Measurements from ENCODE around the gene DNAJC25. TPM values are rescaled to one million over a fixed set of nuclear protein-coding genes. Genes with fewer than 3 reads are reported as not detected.
"Not testable (repeated sequence)": the region's sequence is repeated elsewhere in the genome, so short reads cannot be mapped to it uniquely, and the experiment has no call there.

DNAJC25 gene
- total RNA-seq, 3 donors from 2014 or later, result 10.5 to 13.0 (median 11.7) TPM

DNA sequence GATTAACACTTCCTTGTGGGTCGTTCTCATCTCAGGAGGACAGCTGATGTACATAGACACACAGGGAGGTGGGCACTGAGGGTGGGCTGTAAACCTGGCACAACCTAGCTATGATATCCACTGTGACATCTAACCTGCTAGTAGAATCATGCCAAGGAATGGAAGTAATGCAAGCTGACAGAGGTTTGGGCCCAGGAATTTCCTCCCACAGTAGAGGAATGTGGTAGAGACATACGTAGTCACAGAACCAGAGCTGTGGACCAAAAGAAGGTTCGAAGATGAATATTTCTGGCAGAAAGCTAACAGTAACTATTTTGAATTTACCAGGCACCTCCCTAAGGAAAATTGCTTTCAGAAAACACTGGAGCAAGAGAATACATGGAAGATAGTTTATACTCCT is 15.2 kb upstream of the DNAJC25 start:
- Histone ChIP-seq H3K27ac (peak overlapping the region in 1 of 2 donors; percentile 7), H3K9me3 (no peaks in the 10 kb centered on the region), H3K36me3 (no peaks in the 10 kb centered on the region), H3K4me1 (peaks cover 0 to 7% of the 10 kb centered on the region in 2 donors), H3K4me3 (no peak overlapping the region), H3K27me3 (no peaks in the 10 kb centered on the region)
- no peak for DNase-seq (ENCODE audit: low spot score in 2 of 2)
- TF ChIP-seq, protein P1, sequence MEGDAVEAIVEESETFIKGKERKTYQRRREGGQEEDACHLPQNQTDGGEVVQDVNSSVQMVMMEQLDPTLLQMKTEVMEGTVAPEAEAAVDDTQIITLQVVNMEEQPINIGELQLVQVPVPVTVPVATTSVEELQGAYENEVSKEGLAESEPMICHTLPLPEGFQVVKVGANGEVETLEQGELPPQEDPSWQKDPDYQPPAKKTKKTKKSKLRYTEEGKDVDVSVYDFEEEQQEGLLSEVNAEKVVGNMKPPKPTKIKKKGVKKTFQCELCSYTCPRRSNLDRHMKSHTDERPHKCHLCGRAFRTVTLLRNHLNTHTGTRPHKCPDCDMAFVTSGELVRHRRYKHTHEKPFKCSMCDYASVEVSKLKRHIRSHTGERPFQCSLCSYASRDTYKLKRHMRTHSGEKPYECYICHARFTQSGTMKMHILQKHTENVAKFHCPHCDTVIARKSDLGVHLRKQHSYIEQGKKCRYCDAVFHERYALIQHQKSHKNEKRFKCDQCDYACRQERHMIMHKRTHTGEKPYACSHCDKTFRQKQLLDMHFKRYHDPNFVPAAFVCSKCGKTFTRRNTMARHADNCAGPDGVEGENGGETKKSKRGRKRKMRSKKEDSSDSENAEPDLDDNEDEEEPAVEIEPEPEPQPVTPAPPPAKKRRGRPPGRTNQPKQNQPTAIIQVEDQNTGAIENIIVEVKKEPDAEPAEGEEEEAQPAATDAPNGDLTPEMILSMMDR (IDR thresholded peaks at IDR 0.05), result no peak
- TF ChIP-seq POLR2A (IDR thresholded peaks at IDR 0.05) (no peak), POLR2AphosphoS5 (IDR thresholded peaks at IDR 0.05) (no peak)
- intact Hi-C loops (cut with DNase I; ENCODE audit: low total_unique reads), result no loop called here

DNA sequence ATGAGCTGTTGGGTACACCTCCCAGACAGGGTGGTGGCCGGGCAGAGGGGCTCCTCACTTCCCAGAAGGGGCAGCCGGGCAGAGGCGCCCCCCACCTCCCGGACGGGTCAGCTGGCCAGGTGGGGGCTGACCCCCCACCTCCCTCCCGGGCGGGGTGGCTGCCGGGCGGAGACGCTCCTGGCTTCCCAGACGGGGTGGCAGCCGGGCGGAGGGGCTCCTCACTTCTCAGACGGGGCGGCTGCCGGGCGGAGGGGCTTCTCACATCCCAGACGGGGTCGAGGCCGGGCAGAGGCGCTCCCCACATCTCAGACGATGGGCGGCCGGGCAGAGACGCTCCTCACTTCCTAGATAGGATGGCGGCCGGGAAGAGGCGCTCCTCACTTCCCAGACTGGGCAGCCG is 13.8 kb upstream of the DNAJC25 start:
- DNase-seq (ENCODE audit: low spot score in 2 of 2); H3K4me1 ChIP-seq; H3K36me3 ChIP-seq; H3K27ac ChIP-seq; intact Hi-C loops (cut with DNase I; ENCODE audit: low total_unique reads); H3K27me3 ChIP-seq; H3K9me3 ChIP-seq; H3K4me3 ChIP-seq: not testable (repeated sequence)

DNA sequence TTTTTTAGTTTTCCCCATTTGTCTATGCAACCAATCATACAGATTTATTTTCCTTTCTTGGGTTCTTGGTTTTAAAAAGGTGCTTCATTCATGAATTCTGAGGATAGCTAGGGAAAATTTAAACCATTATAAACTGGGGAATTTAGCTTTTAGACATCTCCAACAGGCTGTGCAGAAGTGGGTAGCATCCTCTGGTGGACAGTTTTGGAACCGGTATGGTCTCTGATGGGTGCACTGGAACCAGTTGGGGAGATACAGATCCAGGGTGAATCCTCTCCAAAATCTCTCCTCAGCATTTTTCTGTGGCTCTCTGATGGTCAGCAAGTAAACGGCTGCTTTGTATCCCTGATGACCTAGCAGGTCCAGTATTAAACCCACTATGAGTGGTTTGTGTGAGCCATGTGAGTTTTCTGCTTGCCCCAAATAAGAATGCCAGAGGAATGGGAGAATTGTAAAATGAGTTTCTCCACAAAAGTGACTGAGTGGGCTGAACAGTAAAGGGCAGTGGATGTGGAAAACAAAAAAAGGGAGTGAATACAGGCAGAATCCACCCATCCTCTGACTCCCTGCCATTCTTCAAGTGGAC is 9.1 kb upstream of the DNAJC25 start:
- no peak for TF ChIP-seq POLR2AphosphoS5 (IDR thresholded peaks at IDR 0.05)
- TF ChIP-seq POLR2A (IDR thresholded peaks at IDR 0.05), result no peak
- TF ChIP-seq, protein P1 (IDR thresholded peaks at IDR 0.05), result peak; percentile 41 to 94 (median 76)
- no peak overlapping the region for H3K27ac ChIP-seq
- DNase-seq (ENCODE audit: low spot score in 2 of 2), result no peak
- H3K4me3 ChIP-seq, result no peak overlapping the region
- H3K4me1 ChIP-seq, result no peaks in the 10 kb centered on the region
- intact Hi-C loops (cut with DNase I; ENCODE audit: low total_unique reads), result no loop called here
- H3K9me3 ChIP-seq, result no peaks in the 10 kb centered on the region
- no peaks in the 10 kb centered on the region for H3K27me3 ChIP-seq
- no peaks in the 10 kb centered on the region for H3K36me3 ChIP-seq

DNA sequence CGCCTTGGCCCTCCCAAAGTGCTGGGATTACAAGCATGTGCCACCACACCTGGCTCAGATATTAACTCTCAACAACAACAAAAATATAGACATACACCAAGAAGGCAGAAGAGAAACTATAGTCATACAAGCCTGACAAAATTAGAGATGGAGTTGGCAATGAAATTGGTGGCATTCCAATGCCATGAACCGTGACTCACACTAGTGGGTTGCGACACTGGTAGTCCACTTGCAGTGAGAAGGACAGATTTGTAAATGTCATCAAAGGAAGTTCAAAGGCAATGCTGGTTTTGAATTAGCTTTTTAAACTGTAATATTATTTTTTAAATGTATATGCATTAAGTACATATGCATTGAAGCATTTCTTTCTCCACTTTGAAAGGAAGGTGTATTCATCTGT is 8.5 kb upstream of the DNAJC25 start:
- no peak for DNase-seq (ENCODE audit: low spot score in 2 of 2)
- Histone ChIP-seq H3K9me3 (no peaks in the 10 kb centered on the region), H3K36me3 (no peaks in the 10 kb centered on the region), H3K4me3 (no peak overlapping the region), H3K27ac (no peak overlapping the region), H3K4me1 (no peaks in the 10 kb centered on the region), H3K27me3 (no peaks in the 10 kb centered on the region)
- TF ChIP-seq POLR2AphosphoS5 (IDR thresholded peaks at IDR 0.05), result no peak
- intact Hi-C loops (cut with DNase I; ENCODE audit: low total_unique reads), result no loop called here

DNA sequence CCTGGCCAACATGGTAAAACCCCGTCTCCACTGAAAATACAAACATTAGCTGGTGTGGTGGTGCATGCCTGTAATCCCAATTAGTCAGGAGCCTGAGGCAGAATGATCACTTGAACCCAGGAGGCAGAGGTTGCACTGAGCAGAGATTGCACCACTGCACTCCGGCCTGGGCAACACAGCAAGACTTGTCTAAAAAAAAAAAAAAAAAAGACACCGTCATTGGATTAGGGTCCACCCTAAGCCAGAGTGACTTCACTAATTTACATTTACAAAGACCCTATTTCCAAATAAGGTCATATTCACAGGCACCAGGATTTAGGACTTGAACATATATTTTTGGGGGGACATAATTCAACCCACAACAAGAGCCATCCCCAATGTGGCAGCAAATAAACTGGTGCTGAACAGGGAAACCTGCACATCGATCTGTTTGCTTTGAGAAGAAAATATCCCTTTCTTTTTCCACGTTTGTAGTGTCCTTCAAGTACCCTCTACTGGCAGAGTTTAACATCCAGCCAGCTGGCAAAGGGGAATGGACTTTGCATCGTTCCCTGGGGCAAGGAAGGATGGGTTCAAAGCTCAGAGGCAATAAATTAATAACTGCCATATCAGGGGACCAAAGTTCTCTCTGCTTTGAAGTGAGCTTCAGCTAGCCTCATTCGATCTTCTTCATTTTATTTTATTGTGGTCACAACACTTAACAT is 3.7 kb upstream of the DNAJC25 start:
- H3K27ac ChIP-seq, result no peak overlapping the region
- H3K4me1 ChIP-seq, result no peaks in the 10 kb centered on the region
- no peak overlapping the region for H3K4me3 ChIP-seq
- TF ChIP-seq, protein P1 (IDR thresholded peaks at IDR 0.05), result no peak
- TF ChIP-seq POLR2A (IDR thresholded peaks at IDR 0.05) (no peak), POLR2AphosphoS5 (IDR thresholded peaks at IDR 0.05) (no peak)
- DNase-seq (ENCODE audit: low spot score in 2 of 2), result no peak
- H3K36me3 ChIP-seq, result no peaks in the 10 kb centered on the region
- no peaks in the 10 kb centered on the region for H3K9me3 ChIP-seq
- no peaks in the 10 kb centered on the region for H3K27me3 ChIP-seq
- intact Hi-C loops (cut with DNase I; ENCODE audit: low total_unique reads), result no loop called here

DNA sequence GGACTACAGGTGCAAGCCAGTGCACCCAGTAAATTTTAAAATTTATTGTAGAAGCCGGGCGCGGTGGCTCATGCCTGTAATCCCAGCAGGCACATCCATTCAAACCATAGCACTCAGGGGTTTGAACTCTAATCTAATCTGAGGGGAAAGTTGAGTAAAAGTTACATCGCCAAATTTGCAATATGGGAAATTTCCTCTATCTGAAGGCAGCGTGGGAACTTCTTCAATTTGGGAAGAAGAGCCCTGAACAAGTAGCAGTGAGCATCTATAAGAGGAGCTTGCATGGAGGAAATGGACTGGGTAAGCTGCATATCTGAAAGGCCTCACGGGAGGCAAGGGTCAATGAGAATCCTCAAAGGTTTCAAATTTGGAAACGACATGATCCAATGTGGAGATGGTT is 2.7 kb upstream of the DNAJC25 start:
- Histone ChIP-seq H3K36me3 (no peaks in the 10 kb centered on the region), H3K4me1 (no peaks in the 10 kb centered on the region), H3K27ac (no peak overlapping the region), H3K9me3 (no peaks in the 10 kb centered on the region), H3K4me3 (no peak overlapping the region), H3K27me3 (no peaks in the 10 kb centered on the region)
- no peak for TF ChIP-seq POLR2A (IDR thresholded peaks at IDR 0.05)
- no peak for TF ChIP-seq POLR2AphosphoS5 (IDR thresholded peaks at IDR 0.05)
- TF ChIP-seq, protein P1 (IDR thresholded peaks at IDR 0.05), result no peak
- intact Hi-C loops (cut with DNase I; ENCODE audit: low total_unique reads), result no loop called here
- DNase-seq (ENCODE audit: low spot score in 2 of 2), result no peak
